ENCODE results near the gene APEX1.
"Not testable (repeated sequence)": the region's sequence is repeated elsewhere in the genome, so short reads cannot be mapped to it uniquely, and the experiment has no call there.

APEX1 gene

GRCh38 chr14:20436363-20436755 lies 18.7 kb upstream of the APEX1 start:
- DNase-seq = no peak

DNA sequence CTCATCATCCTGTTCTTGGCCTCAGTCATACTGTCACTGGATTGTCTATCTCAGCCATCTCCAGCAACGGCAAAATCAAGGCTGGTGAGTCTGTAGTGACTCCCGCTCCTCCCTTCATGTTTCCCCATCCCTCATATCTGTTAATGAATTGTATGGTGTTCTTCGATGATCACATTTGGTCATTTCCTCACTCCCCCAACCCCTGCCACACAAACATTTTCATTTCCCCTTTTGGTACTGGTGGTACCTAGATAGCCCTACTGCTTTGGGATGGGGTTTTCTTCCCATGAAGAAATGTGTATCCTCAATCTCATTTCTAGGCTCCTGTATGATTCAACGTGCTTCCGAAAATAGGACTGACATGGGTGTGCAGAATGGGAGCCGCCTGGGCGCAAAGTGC lies 16.4 kb upstream of the APEX1 start:
- DNase-seq = no peak

- no peak for DNase-seq
Observed at GRCh38 chr14:20440465-20440864, 14.6 kb upstream of the APEX1 start.

- peak in 1 of 2 donors; percentile 55 for DNase-seq
Observed at GRCh38 chr14:20440882-20441281, 14.1 kb upstream of the APEX1 start.

DNA sequence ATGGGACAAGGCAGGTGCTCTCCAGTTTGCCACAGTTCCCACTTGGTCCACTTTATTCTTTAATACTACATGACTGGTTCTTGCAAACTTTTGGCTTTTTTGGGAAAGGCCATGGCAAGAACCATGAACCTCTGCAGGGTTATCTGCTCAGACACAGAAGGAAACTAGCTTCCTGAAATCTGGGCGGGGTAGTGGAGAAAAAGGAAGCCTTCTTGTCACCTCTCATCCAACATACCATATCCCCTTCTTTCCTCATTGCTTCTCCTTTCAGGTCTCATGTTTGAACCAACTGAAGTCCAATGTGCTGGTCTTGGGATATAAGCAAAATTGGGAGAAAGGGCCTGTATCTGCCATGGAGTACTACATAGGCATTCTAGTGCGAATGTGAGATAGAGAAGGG lies 13.6 kb upstream of the APEX1 start:
- no peak for DNase-seq

DNA sequence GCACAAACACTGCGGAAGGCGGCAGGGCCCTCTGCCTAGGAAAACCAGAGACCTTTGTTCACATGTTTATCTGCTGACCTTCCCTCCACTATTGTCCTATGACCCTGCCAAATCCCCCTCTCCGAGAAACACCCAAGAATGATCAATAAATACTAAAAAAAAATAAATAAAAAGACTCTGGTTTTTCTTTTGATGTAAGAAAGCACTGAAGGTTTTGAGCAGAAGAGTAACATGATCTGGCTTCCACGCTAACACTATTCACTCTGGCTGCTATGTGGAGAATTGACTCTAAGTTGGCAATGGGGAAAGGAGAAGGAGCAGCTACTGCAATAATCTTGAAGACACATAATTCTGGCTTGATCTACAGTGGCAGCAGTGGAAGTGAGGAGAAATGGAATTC lies 11.4 kb upstream of the APEX1 start:
- not testable (repeated sequence) for DNase-seq

- no peak for DNase-seq
Observed at GRCh38 chr14:20446889-20447288, 8.1 kb upstream of the APEX1 start.

DNA sequence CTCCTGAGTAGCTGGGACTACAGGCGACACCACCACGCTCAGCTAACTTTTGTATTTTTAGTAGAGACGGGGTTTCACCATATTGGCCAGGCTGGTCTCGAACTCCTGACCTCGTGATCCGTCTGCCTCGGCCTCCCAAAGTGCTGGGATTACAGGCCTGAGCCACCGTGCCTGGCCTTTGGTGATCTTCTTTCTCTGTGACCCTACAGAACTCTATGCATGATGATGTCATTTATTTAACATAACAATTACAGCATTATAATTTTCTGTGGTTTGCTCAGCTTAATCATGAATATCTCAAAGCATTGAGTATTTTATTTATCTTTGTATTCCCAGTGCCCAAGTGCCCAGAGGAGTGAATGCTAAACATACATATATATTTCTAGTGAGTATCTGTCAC lies 2.2 kb upstream of the APEX1 start:
- DNase-seq = not testable (repeated sequence)

DNA sequence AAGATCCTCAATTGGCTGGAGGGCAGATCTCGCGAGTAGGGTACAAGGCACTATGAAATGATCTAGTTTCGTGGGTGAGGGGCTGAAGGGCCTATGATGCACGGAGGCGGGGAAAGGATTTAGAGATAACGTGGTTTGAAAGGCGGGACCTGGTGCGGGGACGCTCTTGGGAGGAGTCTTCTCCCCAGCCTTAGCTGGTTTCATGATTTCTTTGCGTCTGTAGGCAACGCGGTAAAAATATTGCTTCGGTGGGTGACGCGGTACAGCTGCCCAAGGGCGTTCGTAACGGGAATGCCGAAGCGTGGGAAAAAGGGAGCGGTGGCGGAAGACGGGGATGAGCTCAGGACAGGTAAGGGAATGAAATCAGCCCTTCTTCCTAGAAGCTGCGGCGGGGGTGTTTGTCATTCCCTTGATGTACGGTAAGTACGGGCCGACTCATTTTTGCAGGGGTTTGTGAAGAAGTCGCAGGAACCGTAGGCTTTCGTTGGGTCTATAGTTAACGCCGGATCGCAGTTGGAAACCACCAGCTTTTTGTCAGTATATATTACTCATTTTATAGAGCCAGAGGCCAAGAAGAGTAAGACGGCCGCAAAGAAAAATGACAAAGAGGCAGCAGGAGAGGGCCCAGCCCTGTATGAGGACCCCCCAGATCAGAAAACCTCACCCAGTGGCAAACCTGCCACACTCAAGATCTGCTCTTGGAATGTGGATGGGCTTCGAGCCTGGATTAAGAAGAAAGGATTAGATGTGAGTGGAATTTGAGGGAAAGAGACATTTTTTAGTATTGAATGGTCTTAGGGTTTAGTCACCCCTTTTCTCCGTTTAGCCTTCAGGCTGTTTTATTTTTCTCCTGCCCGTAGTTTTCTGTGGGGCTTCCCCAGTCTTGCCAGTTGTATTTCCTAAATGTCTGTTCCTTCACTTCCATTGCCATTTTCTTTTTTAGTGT lies 602 bp downstream of the APEX1 start:
- no peak for DNase-seq

- no peak for DNase-seq
Observed at GRCh38 chr14:20456971-20457370, 1.9 kb downstream of the APEX1 start.

GRCh38 chr14:20458031-20458789 lies 3.2 kb downstream of the APEX1 start:
- DNase-seq = no peak

GRCh38 chr14:20460458-20461224 lies 5.6 kb downstream of the APEX1 start:
- no peak for DNase-seq

- DNase-seq = peak; percentile 86 to 100
Observed at GRCh38 chr14:20461225-20462141, 6.5 kb downstream of the APEX1 start, which contains the start of gene PIP4P1. Gene PIP4P1, minus strand, starts transcription at chr14:20461434. Its CDS starts 109 bp downstream, at chr14:20461325.

GRCh38 chr14:20468764-20469241 lies 13.8 kb downstream of the APEX1 start:
- DNase-seq = no peak

- peak; percentile 58 to 83 for DNase-seq
Observed at GRCh38 chr14:20469242-20469889, 14.3 kb downstream of the APEX1 start, which contains the start of gene PNP. Gene PNP, plus strand, starts transcription at chr14:20469406. Its CDS starts 119 bp downstream, at chr14:20469525.

GRCh38 chr14:20469890-20470602 lies 15.0 kb downstream of the APEX1 start:
- peak; percentile 82 to 88 for DNase-seq

GRCh38 chr14:20470603-20470901 lies 15.5 kb downstream of the APEX1 start:
- no peak for DNase-seq

GRCh38 chr14:20472536-20473169 lies 17.6 kb downstream of the APEX1 start:
- no peak for DNase-seq

DNA sequence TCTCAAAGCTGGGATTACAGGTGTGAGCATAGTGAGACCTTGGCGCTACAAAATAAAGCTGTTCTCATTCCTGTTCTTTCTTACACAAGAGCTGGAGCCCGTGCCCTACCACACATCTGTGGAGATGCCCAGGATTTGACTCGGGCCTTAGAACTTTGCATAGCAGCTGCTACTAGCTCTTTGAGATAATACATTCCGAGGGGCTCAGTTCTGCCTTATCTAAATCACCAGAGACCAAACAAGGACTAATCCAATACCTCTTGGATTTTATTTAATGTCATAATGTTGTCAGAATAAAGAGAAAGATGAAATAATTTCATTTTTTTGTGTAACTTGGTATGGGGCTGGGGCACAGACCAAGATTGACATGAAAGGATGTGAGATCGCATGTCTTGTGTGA lies 21.8 kb downstream of the APEX1 start:
- no peak for DNase-seq

Measured in bone marrow (tissue), 2 donors.